ENCODE measurements around the gene NOS3. TPM values are rescaled to one million over a fixed set of nuclear protein-coding genes. Genes with fewer than 3 reads are reported as not detected.

NOS3 gene
- total and polyA plus RNA-seq, 9 of the 15 experiments (the other 6 are each of a cell fraction or from before 2014, with no cell fraction given) = 1.1 to 121 (median 23.6) TPM

GRCh38 chr7:151028131-151028947 is 37.5 kb downstream of the NOS3 start, which contains the start of gene ABCB8 (continued):
- TF ChIP-seq, protein P1, sequence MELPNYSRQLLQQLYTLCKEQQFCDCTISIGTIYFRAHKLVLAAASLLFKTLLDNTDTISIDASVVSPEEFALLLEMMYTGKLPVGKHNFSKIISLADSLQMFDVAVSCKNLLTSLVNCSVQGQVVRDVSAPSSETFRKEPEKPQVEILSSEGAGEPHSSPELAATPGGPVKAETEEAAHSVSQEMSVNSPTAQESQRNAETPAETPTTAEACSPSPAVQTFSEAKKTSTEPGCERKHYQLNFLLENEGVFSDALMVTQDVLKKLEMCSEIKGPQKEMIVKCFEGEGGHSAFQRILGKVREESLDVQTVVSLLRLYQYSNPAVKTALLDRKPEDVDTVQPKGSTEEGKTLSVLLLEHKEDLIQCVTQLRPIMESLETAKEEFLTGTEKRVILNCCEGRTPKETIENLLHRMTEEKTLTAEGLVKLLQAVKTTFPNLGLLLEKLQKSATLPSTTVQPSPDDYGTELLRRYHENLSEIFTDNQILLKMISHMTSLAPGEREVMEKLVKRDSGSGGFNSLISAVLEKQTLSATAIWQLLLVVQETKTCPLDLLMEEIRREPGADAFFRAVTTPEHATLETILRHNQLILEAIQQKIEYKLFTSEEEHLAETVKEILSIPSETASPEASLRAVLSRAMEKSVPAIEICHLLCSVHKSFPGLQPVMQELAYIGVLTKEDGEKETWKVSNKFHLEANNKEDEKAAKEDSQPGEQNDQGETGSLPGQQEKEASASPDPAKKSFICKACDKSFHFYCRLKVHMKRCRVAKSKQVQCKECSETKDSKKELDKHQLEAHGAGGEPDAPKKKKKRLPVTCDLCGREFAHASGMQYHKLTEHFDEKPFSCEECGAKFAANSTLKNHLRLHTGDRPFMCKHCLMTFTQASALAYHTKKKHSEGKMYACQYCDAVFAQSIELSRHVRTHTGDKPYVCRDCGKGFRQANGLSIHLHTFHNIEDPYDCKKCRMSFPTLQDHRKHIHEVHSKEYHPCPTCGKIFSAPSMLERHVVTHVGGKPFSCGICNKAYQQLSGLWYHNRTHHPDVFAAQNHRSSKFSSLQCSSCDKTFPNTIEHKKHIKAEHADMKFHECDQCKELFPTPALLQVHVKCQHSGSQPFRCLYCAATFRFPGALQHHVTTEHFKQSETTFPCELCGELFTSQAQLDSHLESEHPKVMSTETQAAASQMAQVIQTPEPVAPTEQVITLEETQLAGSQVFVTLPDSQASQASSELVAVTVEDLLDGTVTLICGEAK (IDR thresholded peaks at IDR 0.05) = peak; percentile 62
- TF ChIP-seq, protein P1 (CRISPR knock-in tag; IDR thresholded peaks at IDR 0.05) = no peak
- 0 out of 2 replicates have a peak, but pooled peaks have one; percentile 16 for TF ChIP-seq CC2D1A (IDR thresholded peaks at IDR 0.05)
- TF ChIP-seq, protein P2, sequence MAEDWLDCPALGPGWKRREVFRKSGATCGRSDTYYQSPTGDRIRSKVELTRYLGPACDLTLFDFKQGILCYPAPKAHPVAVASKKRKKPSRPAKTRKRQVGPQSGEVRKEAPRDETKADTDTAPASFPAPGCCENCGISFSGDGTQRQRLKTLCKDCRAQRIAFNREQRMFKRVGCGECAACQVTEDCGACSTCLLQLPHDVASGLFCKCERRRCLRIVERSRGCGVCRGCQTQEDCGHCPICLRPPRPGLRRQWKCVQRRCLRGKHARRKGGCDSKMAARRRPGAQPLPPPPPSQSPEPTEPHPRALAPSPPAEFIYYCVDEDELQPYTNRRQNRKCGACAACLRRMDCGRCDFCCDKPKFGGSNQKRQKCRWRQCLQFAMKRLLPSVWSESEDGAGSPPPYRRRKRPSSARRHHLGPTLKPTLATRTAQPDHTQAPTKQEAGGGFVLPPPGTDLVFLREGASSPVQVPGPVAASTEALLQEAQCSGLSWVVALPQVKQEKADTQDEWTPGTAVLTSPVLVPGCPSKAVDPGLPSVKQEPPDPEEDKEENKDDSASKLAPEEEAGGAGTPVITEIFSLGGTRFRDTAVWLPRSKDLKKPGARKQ (CRISPR knock-in tag; IDR thresholded peaks at IDR 0.05) = no peak
- TF ChIP-seq ZBTB43 (CRISPR knock-in tag; IDR thresholded peaks at IDR 0.05) = no peak
- peak; percentile 66 for TF ChIP-seq ERF (CRISPR knock-in tag; IDR thresholded peaks at IDR 0.05)
- TF ChIP-seq E2F3 (CRISPR knock-in tag; IDR thresholded peaks at IDR 0.05) = peak; percentile 35; the same call in 1 of the 2 replicates
- no peak for TF ChIP-seq ZNF699 (CRISPR knock-in tag; IDR thresholded peaks at IDR 0.05; ENCODE audit: insufficient replicate concordance)
- TF ChIP-seq SRSF1 (IDR thresholded peaks at IDR 0.05; ENCODE audit: low read depth, low read length) = no peak
- TF ChIP-seq HDAC1 (IDR thresholded peaks at IDR 0.05) = peak in 1 of 2 experiments; percentile 80; a peak in 2 of 4 replicates
- peak; percentile 76; the same call in 1 of the 2 replicates for TF ChIP-seq TOE1 (IDR thresholded peaks at IDR 0.05; ENCODE audit: borderline replicate concordance)
- 0 out of 2 replicates have a peak, but pooled peaks have one; percentile 31 for TF ChIP-seq TOE1 (CRISPR knock-in tag; IDR thresholded peaks at IDR 0.05; ENCODE audit: borderline replicate concordance, low read depth)
- peak; percentile 9 for TF ChIP-seq ZFP36 (IDR thresholded peaks at IDR 0.05; ENCODE audit: low read depth, low read length, partially characterized antibody)

Data from K562 (cell line).